HEK293 (cell line): ENCODE data around the gene SETDB2.

ENCODE experiments used
- HOXC10 ChIP-seq: sonication (generic); formaldehyde crosslinking; IDR thresholded peaks from 2 replicates; pipeline ENCODE4 v1.8.1; 2023; ENCODE audit warnings: mild to moderate bottlenecking, missing genetic modification reagents
- ZNF169 ChIP-seq: fragments of 450-650 bp; formaldehyde crosslinking; IDR thresholded peaks from 2 replicates; pipeline ENCODE4 v1.5.1; 2016; ENCODE audit warnings: missing biosample characterization, missing genetic modification characterization
- TF ChIP-seq, protein P1 (sequence below): fragments of 450-650 bp; formaldehyde crosslinking; IDR thresholded peaks from 2 replicates; pipeline ENCODE4 v1.5.1; 2016; ENCODE audit warnings: missing biosample characterization, missing genetic modification characterization
- TF ChIP-seq, protein P2 (sequence below): fragments of 450-650 bp; formaldehyde crosslinking; IDR thresholded peaks from 2 replicates; pipeline ENCODE4 v1.5.1; 2016; ENCODE audit warnings: missing biosample characterization, missing genetic modification characterization
- TF ChIP-seq, protein P3 (sequence below): fragments of 450-650 bp; formaldehyde crosslinking; IDR thresholded peaks from 2 replicates; pipeline ENCODE4 v1.5.1; 2016; ENCODE audit warnings: missing biosample characterization, missing genetic modification characterization

- TF ChIP-seq, protein P1, sequence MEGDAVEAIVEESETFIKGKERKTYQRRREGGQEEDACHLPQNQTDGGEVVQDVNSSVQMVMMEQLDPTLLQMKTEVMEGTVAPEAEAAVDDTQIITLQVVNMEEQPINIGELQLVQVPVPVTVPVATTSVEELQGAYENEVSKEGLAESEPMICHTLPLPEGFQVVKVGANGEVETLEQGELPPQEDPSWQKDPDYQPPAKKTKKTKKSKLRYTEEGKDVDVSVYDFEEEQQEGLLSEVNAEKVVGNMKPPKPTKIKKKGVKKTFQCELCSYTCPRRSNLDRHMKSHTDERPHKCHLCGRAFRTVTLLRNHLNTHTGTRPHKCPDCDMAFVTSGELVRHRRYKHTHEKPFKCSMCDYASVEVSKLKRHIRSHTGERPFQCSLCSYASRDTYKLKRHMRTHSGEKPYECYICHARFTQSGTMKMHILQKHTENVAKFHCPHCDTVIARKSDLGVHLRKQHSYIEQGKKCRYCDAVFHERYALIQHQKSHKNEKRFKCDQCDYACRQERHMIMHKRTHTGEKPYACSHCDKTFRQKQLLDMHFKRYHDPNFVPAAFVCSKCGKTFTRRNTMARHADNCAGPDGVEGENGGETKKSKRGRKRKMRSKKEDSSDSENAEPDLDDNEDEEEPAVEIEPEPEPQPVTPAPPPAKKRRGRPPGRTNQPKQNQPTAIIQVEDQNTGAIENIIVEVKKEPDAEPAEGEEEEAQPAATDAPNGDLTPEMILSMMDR (tag by site-specific recombination), result no peak
- TF ChIP-seq ZNF169 (tag by site-specific recombination) (no peak), HOXC10 (CRISPR knock-in tag) (no peak)
- TF ChIP-seq, protein P2, sequence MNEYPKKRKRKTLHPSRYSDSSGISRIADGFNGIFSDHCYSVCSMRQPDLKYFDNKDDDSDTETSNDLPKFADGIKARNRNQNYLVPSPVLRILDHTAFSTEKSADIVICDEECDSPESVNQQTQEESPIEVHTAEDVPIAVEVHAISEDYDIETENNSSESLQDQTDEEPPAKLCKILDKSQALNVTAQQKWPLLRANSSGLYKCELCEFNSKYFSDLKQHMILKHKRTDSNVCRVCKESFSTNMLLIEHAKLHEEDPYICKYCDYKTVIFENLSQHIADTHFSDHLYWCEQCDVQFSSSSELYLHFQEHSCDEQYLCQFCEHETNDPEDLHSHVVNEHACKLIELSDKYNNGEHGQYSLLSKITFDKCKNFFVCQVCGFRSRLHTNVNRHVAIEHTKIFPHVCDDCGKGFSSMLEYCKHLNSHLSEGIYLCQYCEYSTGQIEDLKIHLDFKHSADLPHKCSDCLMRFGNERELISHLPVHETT (tag by site-specific recombination), result no peak
- TF ChIP-seq, protein P3, sequence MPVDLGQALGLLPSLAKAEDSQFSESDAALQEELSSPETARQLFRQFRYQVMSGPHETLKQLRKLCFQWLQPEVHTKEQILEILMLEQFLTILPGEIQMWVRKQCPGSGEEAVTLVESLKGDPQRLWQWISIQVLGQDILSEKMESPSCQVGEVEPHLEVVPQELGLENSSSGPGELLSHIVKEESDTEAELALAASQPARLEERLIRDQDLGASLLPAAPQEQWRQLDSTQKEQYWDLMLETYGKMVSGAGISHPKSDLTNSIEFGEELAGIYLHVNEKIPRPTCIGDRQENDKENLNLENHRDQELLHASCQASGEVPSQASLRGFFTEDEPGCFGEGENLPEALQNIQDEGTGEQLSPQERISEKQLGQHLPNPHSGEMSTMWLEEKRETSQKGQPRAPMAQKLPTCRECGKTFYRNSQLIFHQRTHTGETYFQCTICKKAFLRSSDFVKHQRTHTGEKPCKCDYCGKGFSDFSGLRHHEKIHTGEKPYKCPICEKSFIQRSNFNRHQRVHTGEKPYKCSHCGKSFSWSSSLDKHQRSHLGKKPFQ (tag by site-specific recombination), result no peak
Measured at GRCh38 chr13:49436890-49437289, 7.2 kb upstream of the SETDB2 start.
